NCI-H1694 treated with DMSO at 0.1 percent for 48 hours (cell line): ENCODE measurements around the gene LAMB3.

Experiments used
- DNase-seq: peaks from one replicate; lab custom pipeline; 2025; lab: John Stamatoyannopoulos, UW

Gene LAMB3

GRCh38 chr1:209595028-209595427 is 57.2 kb downstream of the LAMB3 start:
- DNase-seq = no peak

- no peak for DNase-seq
Measured at GRCh38 chr1:209594440-209594839, 57.8 kb downstream of the LAMB3 start.

- no peak for DNase-seq
Measured at GRCh38 chr1:209593747-209594146, 58.5 kb downstream of the LAMB3 start.

GRCh38 chr1:209590405-209590804 is 61.8 kb downstream of the LAMB3 start:
- no peak for DNase-seq

GRCh38 chr1:209589863-209590262 is 62.4 kb downstream of the LAMB3 start:
- DNase-seq = no peak

GRCh38 chr1:209589440-209589839 is 62.8 kb downstream of the LAMB3 start:
- DNase-seq = no peak

GRCh38 chr1:209587789-209588188 is 64.4 kb downstream of the LAMB3 start:
- DNase-seq = no peak

- no peak for DNase-seq
Measured at GRCh38 chr1:209586221-209586740, 65.9 kb downstream of the LAMB3 start.

- DNase-seq = peak; percentile 38
Measured at GRCh38 chr1:209585672-209586071, 66.6 kb downstream of the LAMB3 start.

- DNase-seq = no peak
Measured at GRCh38 chr1:209585197-209585596, 67.0 kb downstream of the LAMB3 start.

GRCh38 chr1:209584231-209584672 is 68.0 kb downstream of the LAMB3 start:
- DNase-seq = no peak

GRCh38 chr1:209583408-209583807 is 68.8 kb downstream of the LAMB3 start, which contains the start of gene CAMK1G:
CAMK1G (plus strand) TSS chr1:209583714; CDS start chr1:209594984, 11,270 bp downstream.
- no peak for DNase-seq

GRCh38 chr1:209580577-209580976 is 71.6 kb downstream of the LAMB3 start:
- no peak for DNase-seq

- DNase-seq = no peak
Measured at GRCh38 chr1:209577346-209577745, 74.9 kb downstream of the LAMB3 start.

GRCh38 chr1:209576392-209577197 is 75.6 kb downstream of the LAMB3 start:
- DNase-seq = peak; percentile 57

GRCh38 chr1:209570743-209571142 is 81.5 kb downstream of the LAMB3 start:
- no peak for DNase-seq

GRCh38 chr1:209569455-209570207 is 82.6 kb downstream of the LAMB3 start:
- peak; percentile 79 for DNase-seq

- no peak for DNase-seq
Measured at GRCh38 chr1:209567698-209568175, 84.5 kb downstream of the LAMB3 start.

- DNase-seq = peak; percentile 92
Measured at GRCh38 chr1:209565759-209566678, 86.2 kb downstream of the LAMB3 start.
